Kidney tubule cell (primary cell): ENCODE data around the gene TUBB.
"Not testable (repeated sequence)": the region's sequence is repeated elsewhere in the genome, so short reads cannot be mapped to it uniquely, and the experiment has no call there.

Experiments
- DNase-seq: peaks from one replicate; pipeline ENCODE4 v3.0.0-alpha.2; 2018; ENCODE audit warnings: low spot score

The TUBB gene

DNA sequence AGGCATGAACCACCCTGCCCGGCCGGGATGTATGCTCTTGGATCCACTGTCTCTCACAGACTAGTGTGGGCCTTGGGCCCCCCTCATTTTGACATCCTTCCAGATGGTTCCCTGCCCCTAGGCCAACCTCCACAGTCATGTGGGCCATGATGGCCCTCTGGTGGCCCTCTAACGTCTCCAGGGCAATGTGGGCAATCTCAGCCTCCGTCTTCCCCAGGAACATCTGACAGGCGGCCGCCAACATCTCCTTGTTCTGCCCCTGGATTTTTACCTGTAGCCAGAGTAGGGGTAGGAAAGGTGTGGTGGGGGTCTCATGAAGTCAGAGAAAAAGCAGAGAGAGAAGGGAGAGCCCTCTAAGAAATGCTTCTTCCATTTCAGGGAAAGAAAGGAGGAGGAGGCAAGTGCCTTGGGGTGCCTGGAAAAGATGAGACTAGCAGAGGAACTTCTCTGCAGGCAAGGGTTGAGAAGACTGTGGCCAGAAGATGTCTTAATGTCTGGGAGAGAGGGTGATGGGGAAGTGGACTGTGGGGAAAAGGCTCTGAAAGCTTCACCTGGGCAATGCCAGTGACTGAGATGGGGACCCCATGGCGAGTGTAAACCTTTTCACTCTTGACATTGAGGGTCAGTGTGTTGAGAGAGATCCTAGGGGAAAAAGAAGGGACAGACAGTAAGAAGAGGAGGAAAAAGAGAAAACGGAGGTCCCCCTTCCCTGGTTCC is 21.1 kb downstream of the TUBB start:
- peak; percentile 53 for DNase-seq

DNA sequence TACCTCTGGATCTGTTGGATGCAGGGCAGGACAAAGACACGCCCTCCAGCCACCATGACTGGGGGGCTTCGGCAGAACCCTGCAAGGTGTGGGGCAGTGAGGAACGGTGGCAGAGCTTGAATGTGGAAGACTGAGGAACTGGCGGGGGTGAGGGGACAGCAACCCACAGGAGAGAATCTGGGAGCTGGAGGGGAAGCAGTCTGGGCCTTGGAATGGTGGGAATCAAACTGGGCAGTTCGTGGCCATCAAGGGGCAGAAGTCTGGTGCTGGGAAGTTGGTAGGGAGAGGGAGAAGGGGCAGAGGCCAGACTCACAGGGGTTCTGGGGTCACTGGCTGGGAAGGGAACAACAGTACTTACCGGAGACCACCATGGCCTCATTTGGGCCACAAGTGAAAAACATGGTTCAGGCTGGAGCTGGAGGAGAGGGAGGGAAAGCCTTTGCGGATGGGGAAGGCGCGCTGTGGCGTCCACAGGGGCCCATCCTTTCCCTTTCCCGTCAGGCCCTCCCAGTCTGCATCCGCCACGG is 21.7 kb downstream of the TUBB start:
- DNase-seq, result no peak

DNA sequence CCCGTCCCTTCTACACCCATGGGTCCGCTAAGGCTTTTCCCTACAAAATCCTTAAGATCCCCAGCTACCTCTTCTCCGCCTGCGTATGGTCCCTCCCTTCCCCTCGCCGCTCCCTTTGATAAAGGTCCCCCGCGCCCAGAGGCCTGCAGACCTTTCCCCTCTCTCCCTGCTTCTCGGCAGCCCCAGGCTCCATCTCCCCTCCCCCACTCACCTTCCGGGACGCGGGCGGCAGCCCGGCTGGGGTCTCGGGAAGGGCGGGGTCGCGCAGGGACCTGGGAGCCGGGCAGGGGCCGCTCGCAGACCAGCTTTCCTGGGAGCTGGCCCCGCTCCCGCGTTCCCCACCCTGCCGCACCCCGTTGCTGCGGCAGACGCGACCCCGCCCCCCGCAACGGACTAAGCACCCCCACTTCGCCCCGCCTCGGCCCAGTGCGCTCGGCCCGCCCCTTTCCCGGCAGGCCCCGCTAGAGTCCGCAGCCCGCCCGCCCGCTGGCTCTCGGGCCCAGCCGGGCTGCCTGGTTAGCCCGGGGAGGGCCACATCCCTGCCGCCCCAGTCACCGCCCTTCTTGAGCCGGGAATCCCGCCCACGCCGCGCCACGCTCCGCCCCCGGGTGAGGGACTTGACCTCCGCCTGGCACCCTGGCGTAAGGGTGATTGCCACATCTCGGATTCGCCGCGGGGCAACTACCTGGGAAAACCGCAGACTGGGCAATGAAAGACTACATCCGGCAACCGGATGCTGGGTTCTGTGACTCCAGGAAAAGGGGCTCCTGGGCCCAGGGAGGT is 22.4 kb downstream of the TUBB start, which contains the start of gene FLOT1:
Gene FLOT1, minus strand, starts transcription at position 372 of the 783 bp plus-strand sequence. CDS start 498 bp downstream, outside the sequence.
- DNase-seq, result peak; percentile 98

DNA sequence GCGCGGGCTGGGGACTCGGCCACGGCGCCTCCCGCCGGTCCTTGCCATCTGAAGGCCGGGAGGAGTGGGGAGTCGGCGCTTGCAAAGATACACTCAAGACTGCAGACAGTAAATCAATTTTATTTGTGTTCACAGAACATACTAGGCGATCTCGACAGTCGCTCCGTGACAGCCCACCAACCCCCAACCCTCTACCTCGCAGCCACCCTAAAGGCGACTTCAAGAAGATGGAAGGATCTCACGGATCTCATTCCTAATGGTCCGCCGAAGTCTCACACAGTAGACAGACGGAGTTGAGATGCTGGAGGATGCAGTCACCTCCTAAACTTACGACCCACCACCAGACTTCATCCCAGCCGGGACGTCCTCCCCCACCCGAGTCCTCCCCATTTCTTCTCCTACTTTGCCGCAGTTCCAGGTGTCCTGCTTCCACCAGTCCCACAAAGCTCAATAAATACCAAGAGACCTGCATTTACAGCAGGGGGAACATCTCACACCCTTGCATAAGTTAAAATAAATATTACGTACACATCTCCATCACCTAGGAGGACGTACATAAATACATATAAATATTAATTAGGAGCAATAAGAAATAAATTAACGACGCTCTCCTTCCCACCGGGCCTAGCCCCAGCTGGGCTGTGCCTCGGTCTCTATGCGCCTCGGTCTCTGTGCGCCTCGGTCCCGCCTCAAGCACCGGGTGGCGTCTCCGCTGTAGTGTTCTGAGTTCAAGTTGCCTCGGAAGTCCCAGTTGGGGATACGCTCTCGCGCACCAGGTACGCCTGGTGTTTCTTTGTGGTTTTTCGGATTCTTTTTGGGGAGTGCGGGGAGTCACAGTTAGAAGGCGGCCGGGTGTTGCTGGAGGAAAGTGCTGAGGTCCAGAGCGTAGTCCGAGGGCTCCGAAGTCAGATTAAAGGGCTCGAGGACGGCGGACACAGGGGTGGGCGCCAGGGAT is 23.2 kb downstream of the TUBB start:
- DNase-seq, result peak; percentile 67

DNA sequence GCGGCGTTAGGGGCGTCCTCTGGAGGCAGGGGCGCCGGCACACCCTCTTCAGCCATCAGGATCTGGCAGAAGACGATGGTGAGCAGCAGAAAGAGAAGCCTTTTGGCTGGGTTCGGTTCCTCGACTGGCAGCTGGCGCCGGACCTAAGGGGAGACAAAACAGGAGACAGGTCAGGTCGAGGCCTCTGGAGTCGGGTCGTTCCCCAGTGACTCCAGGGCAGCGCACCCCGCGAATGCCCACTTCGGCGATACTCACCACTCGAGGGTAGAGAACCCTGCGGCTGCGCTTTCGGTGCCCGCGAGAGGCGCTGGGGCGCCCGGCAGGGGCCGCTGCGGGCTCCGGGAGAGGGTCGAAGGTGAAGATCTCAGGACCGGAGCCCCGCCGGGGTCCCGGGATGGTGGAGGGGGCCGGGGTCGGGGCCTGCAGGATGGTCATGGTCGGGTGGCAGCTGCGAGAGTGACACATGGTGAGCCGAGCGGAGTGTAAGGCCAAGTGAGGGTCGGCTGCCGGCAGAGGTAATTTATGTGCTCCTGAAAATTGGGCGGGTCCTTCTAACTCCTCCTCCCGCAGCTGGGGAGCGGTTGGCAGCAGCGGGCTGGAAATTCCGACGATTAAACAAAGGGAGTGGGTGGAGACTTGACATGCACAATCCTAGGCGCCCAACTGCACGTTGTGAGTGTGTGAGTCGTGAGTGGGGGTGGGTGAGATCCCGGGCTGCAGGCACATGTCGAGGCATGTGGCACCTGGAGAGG is 24.1 kb downstream of the TUBB start, which contains the start of gene IER3:
Gene IER3, minus strand, starts transcription at position 494 of the 752 bp plus-strand sequence. Its CDS starts 29 bp downstream, at position 465.
- DNase-seq, result peak; percentile 97

DNA sequence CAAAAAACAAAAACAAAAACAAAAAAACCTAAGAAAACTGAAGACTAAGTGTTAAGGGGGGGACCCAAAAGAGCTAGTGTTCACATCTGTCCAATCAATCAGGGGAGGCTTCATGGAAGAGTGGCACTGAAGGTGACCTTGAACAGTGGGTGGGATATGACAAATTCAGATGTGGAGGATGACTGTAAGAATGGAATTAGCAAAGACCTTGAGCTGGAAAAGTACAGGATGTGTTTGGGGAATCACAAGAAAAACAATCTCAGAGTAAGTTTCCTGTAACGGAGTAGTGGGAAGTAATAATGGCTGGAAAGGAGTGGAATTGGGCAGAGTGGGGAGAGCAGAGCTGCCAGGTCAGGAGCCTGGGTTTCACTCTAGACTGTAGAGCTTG is 27.1 kb downstream of the TUBB start:
- DNase-seq, result no peak

DNA sequence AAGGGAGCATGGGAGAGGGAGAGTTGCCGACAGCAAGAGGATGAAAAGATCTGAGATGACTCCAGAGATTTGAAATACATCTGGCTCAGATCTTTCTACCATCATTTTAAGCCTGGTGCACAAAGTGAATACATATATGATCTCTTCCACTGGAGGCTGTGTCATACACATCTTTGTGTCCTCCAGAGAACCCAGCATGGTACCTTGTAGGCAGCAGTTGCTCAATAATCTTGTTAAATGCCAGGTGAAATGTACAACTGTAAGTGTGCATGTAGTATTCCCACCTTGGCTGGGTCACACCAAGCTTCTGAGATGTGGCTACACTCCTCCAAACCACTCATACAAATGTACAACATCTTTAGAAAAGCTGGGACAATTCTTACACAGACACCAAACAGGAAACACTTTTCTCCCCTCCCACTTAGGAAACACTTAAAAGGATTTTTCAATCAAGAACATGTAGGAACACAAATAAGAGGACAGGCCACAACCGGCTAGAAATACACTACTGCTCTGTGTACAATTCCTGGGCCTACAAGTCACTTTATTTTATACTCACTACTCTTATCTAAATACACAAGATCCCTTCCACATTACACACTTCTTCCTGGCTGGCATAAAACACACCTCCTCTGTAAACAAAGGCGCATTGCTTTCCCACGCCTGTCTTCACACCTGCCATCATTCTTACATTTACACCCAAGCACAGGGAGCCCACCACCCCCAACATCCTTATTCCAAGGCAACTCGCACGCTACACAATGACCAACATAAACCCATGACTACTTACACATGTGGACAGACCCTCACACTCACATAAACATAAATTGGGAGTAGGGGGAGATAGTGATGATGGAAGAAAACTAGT is 28.0 kb downstream of the TUBB start:
- DNase-seq, result no peak

DNA sequence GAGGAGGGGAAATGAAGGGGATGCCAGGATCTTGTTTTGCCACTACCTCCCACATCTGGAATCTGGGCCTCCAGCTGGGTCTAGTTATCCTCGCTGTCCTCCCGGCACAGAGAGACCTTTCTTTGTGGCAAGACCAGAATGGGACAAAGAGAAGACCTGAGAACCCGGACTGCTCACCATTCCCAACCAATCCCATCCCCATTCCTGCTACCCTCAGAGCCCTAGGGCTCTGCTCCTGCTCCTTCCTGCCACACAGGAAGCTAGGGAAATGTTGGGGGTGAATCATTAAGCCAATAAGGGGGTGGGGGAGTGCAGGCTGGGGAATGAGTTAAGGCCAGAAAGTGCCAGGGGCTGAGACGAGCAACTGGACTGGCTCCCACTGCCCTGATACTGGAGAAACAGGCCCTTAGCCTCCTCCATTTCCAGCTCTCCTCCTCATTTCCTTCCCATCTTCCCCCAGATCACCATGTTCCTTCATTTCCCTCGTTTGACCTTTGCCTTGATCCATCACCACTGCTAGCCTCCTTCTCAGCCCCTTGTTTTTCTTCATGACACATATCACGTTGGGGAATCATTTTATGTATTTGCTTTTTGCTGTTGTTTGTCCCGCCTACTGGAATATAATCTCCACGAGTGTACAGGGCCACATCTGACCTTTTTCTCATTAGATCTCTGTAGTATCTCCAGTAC is 28.8 kb downstream of the TUBB start:
- DNase-seq, result peak; percentile 85

DNA sequence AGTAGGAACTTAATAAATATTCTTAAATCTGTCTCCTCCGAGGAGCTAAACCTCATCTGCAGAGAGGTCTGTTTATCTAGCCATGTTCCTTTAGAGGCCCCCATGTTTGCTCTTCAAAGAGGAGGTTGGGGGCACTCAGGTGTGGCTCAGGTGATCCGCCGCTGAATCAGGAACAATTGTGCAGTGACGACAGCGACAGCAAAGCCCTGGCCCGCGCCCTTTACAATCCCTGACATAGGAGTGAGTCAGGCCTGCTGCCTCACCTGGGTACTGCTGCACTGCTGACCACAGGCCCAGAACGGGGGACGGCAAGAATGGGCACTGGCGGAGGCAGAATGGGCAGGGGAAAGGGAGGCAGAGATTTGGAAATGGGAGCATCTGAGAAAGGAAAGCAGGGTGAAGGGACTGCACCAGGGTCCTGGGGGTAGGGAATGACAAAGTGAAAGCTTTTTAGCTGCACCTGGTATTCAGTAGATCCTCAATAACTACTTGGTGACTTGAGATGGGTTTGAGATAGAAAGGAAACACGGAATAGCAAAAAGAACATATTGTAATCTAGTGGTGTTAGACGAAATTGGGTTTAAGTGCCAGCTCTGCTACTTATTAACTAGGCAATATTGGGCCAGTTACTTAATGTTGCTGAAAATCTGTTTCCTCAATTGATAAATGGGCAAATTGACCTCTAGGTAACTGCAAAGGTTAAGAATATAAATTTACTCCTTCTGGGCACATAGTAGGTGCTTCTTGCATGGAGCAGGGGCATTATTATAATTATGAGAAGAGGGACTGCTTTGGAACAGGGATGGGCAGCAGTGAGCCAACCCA is 29.6 kb downstream of the TUBB start:
- peak; percentile 95 for DNase-seq

DNA sequence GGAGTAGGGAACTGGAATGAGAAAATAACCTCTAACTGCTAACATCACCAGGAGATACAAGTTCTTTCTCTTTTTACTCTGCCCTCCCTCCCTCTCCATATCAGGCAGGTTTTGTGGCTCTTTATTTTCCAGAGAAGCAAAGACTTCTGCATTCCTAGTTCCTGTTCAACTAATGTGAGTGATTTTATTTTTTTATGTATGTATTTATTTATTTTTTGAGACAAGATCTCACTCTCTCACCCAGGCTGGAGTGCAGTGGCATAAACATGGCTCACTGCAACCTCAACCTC is 30.2 kb downstream of the TUBB start:
- peak; percentile 36 for DNase-seq

DNA sequence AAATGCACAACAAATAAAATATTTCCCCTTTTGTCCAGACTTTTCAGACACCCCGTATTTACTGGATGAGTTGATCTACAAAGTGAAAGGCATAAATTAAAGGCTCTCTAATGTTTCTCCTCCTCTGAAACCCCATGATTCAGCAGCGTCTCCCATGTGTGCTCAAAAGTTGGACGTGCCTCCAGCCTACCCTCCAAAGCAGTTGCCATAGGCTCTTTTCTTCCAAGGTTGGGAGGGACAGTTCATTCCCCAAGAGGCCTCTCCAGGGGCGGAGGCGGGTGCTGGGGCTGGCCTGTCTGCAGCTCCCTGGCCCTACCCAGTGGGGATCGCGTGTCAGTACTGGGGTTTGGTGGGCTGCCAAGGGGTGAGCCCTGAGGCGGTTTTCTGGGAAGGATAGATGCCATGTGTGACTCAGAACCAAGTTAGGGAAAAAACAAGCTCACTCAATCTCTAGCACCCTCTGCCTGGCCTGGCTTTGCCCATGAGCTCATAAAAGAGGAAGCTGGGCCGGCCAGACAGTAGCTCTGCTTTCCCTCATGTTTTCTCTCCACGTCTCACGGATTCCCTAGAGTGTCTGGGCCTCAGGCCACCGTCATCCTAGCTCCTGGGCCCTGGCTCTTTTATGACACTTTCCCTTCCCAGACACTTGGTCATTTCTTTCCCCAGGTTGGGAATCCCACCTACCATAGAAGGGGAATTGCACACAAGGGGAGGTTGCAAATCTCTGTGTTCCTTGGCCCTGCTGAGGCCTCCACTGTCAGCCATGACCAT is 32.2 kb downstream of the TUBB start:
- peak; percentile 100 for DNase-seq

DNA sequence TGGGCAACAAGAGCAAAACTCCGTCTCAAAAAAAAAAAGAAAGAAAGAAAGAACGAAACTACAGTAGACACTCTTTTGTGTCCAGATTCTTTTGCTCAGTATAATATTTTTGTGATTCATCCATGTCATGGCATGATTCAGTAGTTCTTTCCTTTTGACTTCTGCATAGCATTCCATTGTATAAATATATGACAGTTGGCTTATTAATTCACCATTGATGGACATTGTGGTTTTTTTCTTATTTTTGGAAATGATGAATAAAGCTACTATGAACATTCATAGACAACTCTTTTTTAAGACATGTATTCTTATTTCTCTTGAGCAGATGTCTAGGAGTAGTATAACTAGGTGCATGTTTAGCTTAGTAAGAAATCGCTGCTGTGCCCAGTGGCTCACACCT is 34.5 kb downstream of the TUBB start:
- peak; percentile 70 for DNase-seq

DNA sequence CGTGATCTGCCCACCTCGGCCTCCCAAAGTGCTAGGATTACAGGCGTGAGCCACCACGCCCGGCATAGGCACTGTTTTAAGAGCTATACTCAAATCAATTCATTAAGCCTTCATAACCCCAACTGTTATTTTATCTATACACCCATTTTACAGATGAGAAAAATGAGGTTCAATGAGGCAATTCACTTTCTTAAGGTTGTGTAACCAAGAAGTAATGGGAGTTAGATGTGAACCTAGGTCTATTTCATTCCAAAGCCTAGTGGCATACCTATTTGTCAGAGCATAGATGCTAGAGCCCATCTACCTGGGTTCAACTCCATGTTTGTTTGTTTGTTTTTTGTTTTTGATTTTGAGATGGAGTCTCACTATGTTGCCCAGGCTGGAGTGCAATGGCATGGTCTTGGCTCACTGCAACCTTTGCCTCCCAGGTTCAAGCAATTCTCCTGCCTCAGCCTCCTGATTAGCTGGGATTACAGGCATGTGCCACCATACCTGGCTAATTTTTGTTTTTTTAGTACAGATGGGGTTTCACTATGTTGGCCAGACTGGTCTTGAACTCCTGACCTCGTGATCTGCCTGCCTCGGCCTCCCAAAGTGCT is 36.4 kb downstream of the TUBB start:
- DNase-seq, result not testable (repeated sequence)

DNA sequence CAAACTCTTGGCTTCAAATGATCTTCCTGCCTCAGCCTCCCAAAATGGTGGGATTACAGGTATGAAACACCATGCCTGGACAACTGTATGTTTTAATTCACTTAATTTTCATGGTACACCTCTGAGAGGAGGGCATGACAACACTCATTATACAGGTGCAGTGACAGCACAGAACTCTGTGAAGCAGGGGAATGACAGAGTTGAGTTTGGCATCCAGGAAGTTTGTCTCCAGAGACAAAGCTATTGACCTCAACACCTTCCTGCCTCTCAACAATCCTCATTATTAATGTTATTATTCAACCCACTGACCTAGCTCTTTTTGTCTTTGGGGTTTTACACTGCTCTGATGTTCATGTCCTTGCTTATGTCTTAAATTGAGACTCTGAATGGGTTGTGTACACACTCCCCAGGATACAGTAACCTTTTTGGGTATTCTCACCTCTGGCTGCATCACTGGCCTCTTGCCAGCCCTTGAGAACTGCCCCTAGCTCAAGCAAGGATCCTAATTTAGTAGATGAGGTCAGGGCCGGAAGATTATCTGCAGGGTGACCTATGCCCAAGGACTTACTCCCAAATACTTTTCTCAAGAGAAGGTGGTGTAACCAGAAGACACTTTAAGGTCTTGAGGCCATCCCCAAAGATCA is 37.2 kb downstream of the TUBB start:
- DNase-seq, result peak; percentile 83

DNA sequence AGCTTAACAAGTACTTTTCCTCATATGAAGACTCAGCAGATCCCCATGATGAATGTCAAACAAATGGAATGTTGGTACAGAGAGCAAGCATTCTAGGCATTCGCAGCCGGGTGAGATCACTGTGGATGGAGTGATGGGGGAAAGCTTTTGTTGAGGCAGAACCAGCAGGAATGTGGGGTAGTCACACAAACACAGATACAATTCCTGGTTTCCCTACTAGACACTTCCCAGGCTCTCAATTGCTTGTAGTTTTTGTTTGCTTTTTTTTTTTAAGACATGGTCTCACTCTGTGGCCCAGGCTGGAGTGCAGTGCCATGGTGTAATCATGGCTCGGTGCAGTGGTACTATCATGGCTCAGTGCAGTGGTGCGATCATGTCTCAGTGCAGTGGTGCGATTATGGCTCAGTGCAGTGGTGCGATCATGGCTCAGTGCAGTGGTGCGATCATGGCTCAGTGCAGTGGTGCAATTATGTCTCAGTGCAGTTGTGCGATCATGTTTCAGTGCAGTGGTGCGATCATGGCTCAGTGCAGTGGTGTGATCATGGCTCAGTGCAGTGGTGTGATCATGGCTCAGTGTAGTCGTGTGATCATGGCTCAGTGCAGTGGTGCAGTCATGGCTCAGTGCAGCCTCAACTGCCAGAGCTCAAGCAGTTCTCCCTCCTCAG is 39.6 kb downstream of the TUBB start:
- peak; percentile 99 for DNase-seq

DNA sequence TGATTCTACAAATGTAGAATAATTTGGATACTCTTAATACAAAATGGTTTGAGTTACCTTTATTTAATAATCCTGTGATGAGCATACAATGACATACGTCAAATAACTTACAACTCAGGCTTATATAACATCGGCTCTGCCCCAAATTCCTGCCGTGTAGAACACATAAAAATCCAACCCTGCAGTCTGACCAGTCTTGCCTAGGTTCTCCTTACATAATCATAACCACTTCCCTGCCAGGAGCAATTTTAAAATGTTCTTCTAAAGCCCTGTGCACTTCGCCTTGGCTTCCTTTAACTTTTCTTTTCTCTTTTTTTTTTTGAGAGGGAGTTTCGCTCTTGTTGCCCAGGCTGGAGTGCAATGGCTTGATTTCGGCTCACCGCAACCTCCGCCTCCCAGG is 40.4 kb downstream of the TUBB start:
- DNase-seq, result no peak
